ENCODE results near the gene LRRIQ4. TPM values are rescaled to one million over a fixed set of nuclear protein-coding genes. Genes with fewer than 3 reads are reported as not detected.

LRRIQ4 gene
- total RNA-seq, 1 experiment from 2014 or later: not detected

- H3K36me3 ChIP-seq (ENCODE audit: control insufficient read depth, insufficient read depth, low read length): no peaks in the 10 kb centered on the region
- CTCF ChIA-PET: no interaction called here
- no peak overlapping the region for H3K27ac ChIP-seq (ENCODE audit: low read length)
- intact Hi-C loops (cut with micrococcal nuclease; ENCODE audit: unreplicated experiment) (no loop called here), in situ Hi-C loops (cut with HindIII; ENCODE audit: low pct_unique_long_range_greater_than_20kb, low sequenced_read_pairs) (no loop called here)
- ATAC-seq (no peak), DNase-seq (ENCODE audit: low read depth, low spot score) (no peak)
- BruUV-seq (replicated peaks): no TSS peak
- POLR2A ChIA-PET: no interaction called here
- no peak for TF ChIP-seq POLR2AphosphoS5 (IDR thresholded peaks at IDR 0.05; ENCODE audit: low read depth, low read length)
- TF ChIP-seq SIN3A (IDR thresholded peaks at IDR 0.05; ENCODE audit: borderline replicate concordance, insufficient read depth, low read depth, low read length): no peak
- no peak for TF ChIP-seq REST (IDR thresholded peaks at IDR 0.05; ENCODE audit: insufficient read depth in 1 of 2, low read depth in 2 of 2, low read length in 1 of 2)
- TF ChIP-seq CTCF (IDR thresholded peaks at IDR 0.05): no peak
- no peak for TF ChIP-seq TCF7L2 (IDR thresholded peaks at IDR 0.05; ENCODE audit: low read depth, low read length)
- H3K9me3 ChIP-seq (ENCODE audit: control insufficient read depth, insufficient read depth, low read depth, low read length): no peaks in the 10 kb centered on the region
- no peak overlapping the region for H3K4me3 ChIP-seq (ENCODE audit: low read depth in 2 of 2, low read length in 2 of 2)
- H3K4me1 ChIP-seq (ENCODE audit: control insufficient read depth, insufficient read depth, low read length): no peaks in the 10 kb centered on the region
- H3K27me3 ChIP-seq (ENCODE audit: control insufficient read depth, insufficient read depth, low read length): peaks cover 6% of the 10 kb centered on the region
Observed at GRCh38 chr3:169865176-169865767, 52.6 kb downstream of the LRRIQ4 start.

- ATAC-seq (no peak), DNase-seq (ENCODE audit: low read depth, low spot score) (no peak)
- ChIA-PET CTCF (interaction anchor here (0.7 kb wide), 1 partner anchor 1657 kb away, joined by 8 read pairs; no protein-coding TSS in a partner anchor), POLR2A (no interaction called here)
- Histone ChIP-seq H3K4me3 (ENCODE audit: low read depth in 2 of 2, low read length in 2 of 2) (no peak overlapping the region), H3K4me1 (ENCODE audit: control insufficient read depth, insufficient read depth, low read length) (no peaks in the 10 kb centered on the region), H3K27me3 (ENCODE audit: control insufficient read depth, insufficient read depth, low read length) (peaks cover 4% of the 10 kb centered on the region; the same call in 1 of the 2 replicates), H3K36me3 (ENCODE audit: control insufficient read depth, insufficient read depth, low read length) (no peaks in the 10 kb centered on the region), H3K9me3 (ENCODE audit: control insufficient read depth, insufficient read depth, low read depth, low read length) (no peaks in the 10 kb centered on the region), H3K27ac (ENCODE audit: low read length) (no peak overlapping the region)
- in situ Hi-C loops (cut with HindIII; ENCODE audit: low pct_unique_long_range_greater_than_20kb, low sequenced_read_pairs): no loop called here
- intact Hi-C loops (cut with micrococcal nuclease; ENCODE audit: unreplicated experiment): no loop called here
- TF ChIP-seq SIN3A (IDR thresholded peaks at IDR 0.05; ENCODE audit: borderline replicate concordance, insufficient read depth, low read depth, low read length) (no peak), POLR2AphosphoS5 (IDR thresholded peaks at IDR 0.05; ENCODE audit: low read depth, low read length) (no peak), REST (IDR thresholded peaks at IDR 0.05; ENCODE audit: insufficient read depth in 1 of 2, low read depth in 2 of 2, low read length in 1 of 2) (no peak), TCF7L2 (IDR thresholded peaks at IDR 0.05; ENCODE audit: low read depth, low read length) (no peak), CTCF (IDR thresholded peaks at IDR 0.05) (no peak)
- no TSS peak for BruUV-seq (replicated peaks)
Observed at GRCh38 chr3:169867584-169868210, 55.0 kb downstream of the LRRIQ4 start.
